ENCODE results near the gene SCAF8. TPM values are rescaled to one million over a fixed set of nuclear protein-coding genes. Genes with fewer than 3 reads are reported as not detected.

Gene SCAF8
- total RNA-seq, 1 experiment from 2014 or later, result 28.6 TPM

DNA sequence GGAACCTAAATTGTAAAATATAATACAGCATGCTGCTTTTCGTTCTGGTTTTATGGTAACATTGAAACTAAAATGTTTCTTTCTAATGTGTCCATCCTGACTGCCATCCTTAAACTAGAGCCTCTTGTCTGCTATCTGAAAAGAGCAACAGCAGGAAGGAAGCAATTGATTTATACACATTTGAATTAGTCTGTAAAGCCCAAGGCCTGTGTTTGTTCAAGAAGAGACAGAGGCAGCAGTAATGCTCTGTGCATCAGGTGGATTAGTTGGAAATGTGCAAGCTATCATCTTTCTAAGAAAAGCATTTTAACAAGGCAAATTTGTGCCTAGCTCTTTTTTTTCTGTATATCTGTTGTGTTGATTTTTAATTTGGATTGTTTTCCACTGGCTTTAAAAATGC, 128.6 kb downstream of the SCAF8 start:
- CTCF ChIA-PET, result interaction anchor here (0.7 kb wide), 1 partner anchor 117 kb away, joined by 3 read pairs; no protein-coding TSS in a partner anchor
- no peak for TF ChIP-seq CTCF (IDR thresholded peaks at IDR 0.05; ENCODE audit: unreplicated experiment)
- intact Hi-C loops (cut with micrococcal nuclease; ENCODE audit: unreplicated experiment), result loop anchor here (5.0 kb wide), 1 partner anchor 185 kb away; no protein-coding TSS in a partner anchor
- no TSS peak for BruUV-seq (replicated peaks)
- H3K4me3 Mint-ChIP-seq (ENCODE audit: low read depth, unreplicated experiment), result no peak overlapping the region
- peaks cover 9% of the 10 kb centered on the region for H3K4me1 Mint-ChIP-seq (ENCODE audit: low read depth, unreplicated experiment)
- H3K27me3 Mint-ChIP-seq (ENCODE audit: unreplicated experiment), result no peaks in the 10 kb centered on the region
- no peaks in the 10 kb centered on the region for H3K9me3 Mint-ChIP-seq (ENCODE audit: low read depth, unreplicated experiment)
- DNase-seq, result no peak
- no peak overlapping the region for H3K27ac Mint-ChIP-seq (ENCODE audit: unreplicated experiment)
- peaks cover 6% of the 10 kb centered on the region for H3K36me3 Mint-ChIP-seq (ENCODE audit: insufficient read depth, unreplicated experiment)

- no peak for DNase-seq
- TF ChIP-seq CTCF (IDR thresholded peaks at IDR 0.05; ENCODE audit: unreplicated experiment), result no peak
- no peaks in the 10 kb centered on the region for H3K27me3 Mint-ChIP-seq (ENCODE audit: unreplicated experiment)
- H3K9me3 Mint-ChIP-seq (ENCODE audit: low read depth, unreplicated experiment), result no peaks in the 10 kb centered on the region
- CTCF ChIA-PET, result no interaction called here
- no TSS peak for BruUV-seq (replicated peaks)
- no peak overlapping the region for H3K4me3 Mint-ChIP-seq (ENCODE audit: low read depth, unreplicated experiment)
- peaks cover 9% of the 10 kb centered on the region for H3K4me1 Mint-ChIP-seq (ENCODE audit: low read depth, unreplicated experiment)
- no peak overlapping the region for H3K27ac Mint-ChIP-seq (ENCODE audit: unreplicated experiment)
- peaks cover 6% of the 10 kb centered on the region for H3K36me3 Mint-ChIP-seq (ENCODE audit: insufficient read depth, unreplicated experiment)
- intact Hi-C loops (cut with micrococcal nuclease; ENCODE audit: unreplicated experiment), result loop anchor here (5.0 kb wide), 1 partner anchor 185 kb away; no protein-coding TSS in a partner anchor
These were observed 129.3 kb downstream of the SCAF8 start for GRCh38 chr6:154862536-154862935.

- no TSS peak for BruUV-seq (replicated peaks)
- no peak for TF ChIP-seq CTCF (IDR thresholded peaks at IDR 0.05; ENCODE audit: unreplicated experiment)
- Mint-ChIP-seq H3K27ac (ENCODE audit: unreplicated experiment) (peak overlapping the region; percentile 66), H3K4me3 (ENCODE audit: low read depth, unreplicated experiment) (no peak overlapping the region), H3K9me3 (ENCODE audit: low read depth, unreplicated experiment) (no peaks in the 10 kb centered on the region), H3K36me3 (ENCODE audit: insufficient read depth, unreplicated experiment) (peaks cover 6% of the 10 kb centered on the region), H3K4me1 (ENCODE audit: low read depth, unreplicated experiment) (peaks cover 9% of the 10 kb centered on the region), H3K27me3 (ENCODE audit: unreplicated experiment) (no peaks in the 10 kb centered on the region)
- DNase-seq, result no peak
- CTCF ChIA-PET, result interaction anchor here (1.5 kb wide), 1 partner anchor 188 kb away, joined by 5 read pairs; no protein-coding TSS in a partner anchor
- intact Hi-C loops (cut with micrococcal nuclease; ENCODE audit: unreplicated experiment), result loop anchor here (5.0 kb wide), 1 partner anchor 187 kb away; no protein-coding TSS in a partner anchor
These were observed 130.8 kb downstream of the SCAF8 start for GRCh38 chr6:154864066-154864430.

DNA sequence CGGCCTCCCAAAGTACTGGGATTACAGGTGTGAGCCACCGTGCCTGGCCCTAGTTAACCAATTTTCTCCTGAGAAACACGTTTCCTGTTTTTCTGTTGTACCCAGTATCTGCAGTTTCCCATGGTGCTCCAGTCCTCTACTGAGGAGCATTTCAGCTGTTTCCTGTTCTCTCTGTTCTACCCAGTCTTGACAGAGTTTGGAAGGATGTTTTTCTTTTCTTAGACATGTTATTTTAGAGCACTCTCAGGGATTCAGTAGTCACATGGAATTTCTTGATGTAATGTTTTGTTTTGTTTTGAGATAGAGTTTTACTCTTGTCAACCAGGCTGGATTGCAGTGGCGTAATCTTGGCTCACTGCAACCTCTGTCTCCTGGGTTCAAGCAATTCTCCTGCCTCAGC, 132.1 kb downstream of the SCAF8 start:
- Mint-ChIP-seq H3K36me3 (ENCODE audit: insufficient read depth, unreplicated experiment) (peaks cover 6% of the 10 kb centered on the region), H3K27me3 (ENCODE audit: unreplicated experiment) (no peaks in the 10 kb centered on the region), H3K4me1 (ENCODE audit: low read depth, unreplicated experiment) (peaks cover 9% of the 10 kb centered on the region), H3K9me3 (ENCODE audit: low read depth, unreplicated experiment) (no peaks in the 10 kb centered on the region), H3K4me3 (ENCODE audit: low read depth, unreplicated experiment) (no peak overlapping the region), H3K27ac (ENCODE audit: unreplicated experiment) (no peak overlapping the region)
- CTCF ChIA-PET, result no interaction called here
- intact Hi-C loops (cut with micrococcal nuclease; ENCODE audit: unreplicated experiment), result no loop called here
- TF ChIP-seq CTCF (IDR thresholded peaks at IDR 0.05; ENCODE audit: unreplicated experiment), result no peak
- DNase-seq, result no peak
- no TSS peak for BruUV-seq (replicated peaks)

Measured in Calu3 (cell line).